ENCODE data around the gene C6orf132. TPM values are rescaled to one million over a fixed set of nuclear protein-coding genes. Genes with fewer than 3 reads are reported as not detected.
A peak's percentile ranks its signal among the peaks of the same experiment; 100 is the strongest.

The C6orf132 gene
- total RNA-seq, 1 donor from 2014 or later: 22.9 TPM

GRCh38 chr6:42101186-42101657 lies 41.2 kb downstream of the C6orf132 start:
- TF ChIP-seq CTCF (conservative IDR thresholded peaks at IDR 0.05): no peak
- peaks cover 11% of the 10 kb centered on the region for H3K27me3 Mint-ChIP-seq

GRCh38 chr6:42100029-42100901 lies 42.2 kb downstream of the C6orf132 start:
- no peak for TF ChIP-seq CTCF (conservative IDR thresholded peaks at IDR 0.05)

More at GRCh38 chr6:42101186-42101657, 41.2 kb downstream of the C6orf132 start:
- peaks cover 6% of the 10 kb centered on the region for H3K36me3 Mint-ChIP-seq
- peak overlapping the region; percentile 50 for H3K27ac Mint-ChIP-seq
- H3K4me1 Mint-ChIP-seq (ENCODE audit: unreplicated experiment): peaks cover 33% of the 10 kb centered on the region
- no peaks in the 10 kb centered on the region for H3K9me3 Mint-ChIP-seq
- H3K4me3 Mint-ChIP-seq: peak overlapping the region; percentile 12
- no peak for DNase-seq (ENCODE audit: extremely low spot score, unreplicated experiment)

GRCh38 chr6:42099340-42100028 lies 42.9 kb downstream of the C6orf132 start:
- no peaks in the 10 kb centered on the region for H3K9me3 Mint-ChIP-seq
- H3K4me3 Mint-ChIP-seq: no peak overlapping the region
- H3K27ac Mint-ChIP-seq: peak overlapping the region; percentile 74
- DNase-seq (ENCODE audit: extremely low spot score, unreplicated experiment): no peak
- peaks cover 11% of the 10 kb centered on the region for H3K27me3 Mint-ChIP-seq
- H3K36me3 Mint-ChIP-seq: peaks cover 6% of the 10 kb centered on the region
- TF ChIP-seq CTCF (conservative IDR thresholded peaks at IDR 0.05): no peak
- peaks cover 29% of the 10 kb centered on the region for H3K4me1 Mint-ChIP-seq (ENCODE audit: unreplicated experiment)

More at GRCh38 chr6:42100029-42100901, 42.2 kb downstream of the C6orf132 start:
- Mint-ChIP-seq H3K9me3 (no peaks in the 10 kb centered on the region), H3K4me1 (ENCODE audit: unreplicated experiment) (peaks cover 29% of the 10 kb centered on the region), H3K27me3 (peaks cover 11% of the 10 kb centered on the region), H3K36me3 (peaks cover 6% of the 10 kb centered on the region), H3K4me3 (no peak overlapping the region), H3K27ac (peak overlapping the region; percentile 74)
- DNase-seq (ENCODE audit: extremely low spot score, unreplicated experiment): no peak

GRCh38 chr6:42095776-42096541 lies 46.5 kb downstream of the C6orf132 start:
- peak overlapping the region; percentile 52 for H3K27ac Mint-ChIP-seq
- H3K4me1 Mint-ChIP-seq (ENCODE audit: unreplicated experiment): peaks cover 25% of the 10 kb centered on the region
- H3K36me3 Mint-ChIP-seq: no peaks in the 10 kb centered on the region
- no peak for DNase-seq (ENCODE audit: extremely low spot score, unreplicated experiment)
- TF ChIP-seq CTCF (conservative IDR thresholded peaks at IDR 0.05): no peak
- H3K9me3 Mint-ChIP-seq: no peaks in the 10 kb centered on the region
- no peak overlapping the region for H3K4me3 Mint-ChIP-seq
- peaks cover 11% of the 10 kb centered on the region for H3K27me3 Mint-ChIP-seq

- peaks cover 11% of the 10 kb centered on the region for H3K27me3 Mint-ChIP-seq
- H3K4me3 Mint-ChIP-seq: no peak overlapping the region
- no peak for DNase-seq (ENCODE audit: extremely low spot score, unreplicated experiment)
- H3K36me3 Mint-ChIP-seq: no peaks in the 10 kb centered on the region
- H3K9me3 Mint-ChIP-seq: no peaks in the 10 kb centered on the region
- no peak for TF ChIP-seq CTCF (conservative IDR thresholded peaks at IDR 0.05)
- no peak overlapping the region for H3K27ac Mint-ChIP-seq
- peaks cover 23% of the 10 kb centered on the region for H3K4me1 Mint-ChIP-seq (ENCODE audit: unreplicated experiment)
Observed at GRCh38 chr6:42095094-42095493, 47.3 kb downstream of the C6orf132 start.

Measured in type B pancreatic cell (in vitro differentiated cells).